ENCODE measurements around the gene CBX6. TPM values are rescaled to one million over a fixed set of nuclear protein-coding genes. Genes with fewer than 3 reads are reported as not detected.

CBX6 gene
- total RNA-seq, 2 experiments from 2014 or later = 45.2 to 67.2 TPM

DNA sequence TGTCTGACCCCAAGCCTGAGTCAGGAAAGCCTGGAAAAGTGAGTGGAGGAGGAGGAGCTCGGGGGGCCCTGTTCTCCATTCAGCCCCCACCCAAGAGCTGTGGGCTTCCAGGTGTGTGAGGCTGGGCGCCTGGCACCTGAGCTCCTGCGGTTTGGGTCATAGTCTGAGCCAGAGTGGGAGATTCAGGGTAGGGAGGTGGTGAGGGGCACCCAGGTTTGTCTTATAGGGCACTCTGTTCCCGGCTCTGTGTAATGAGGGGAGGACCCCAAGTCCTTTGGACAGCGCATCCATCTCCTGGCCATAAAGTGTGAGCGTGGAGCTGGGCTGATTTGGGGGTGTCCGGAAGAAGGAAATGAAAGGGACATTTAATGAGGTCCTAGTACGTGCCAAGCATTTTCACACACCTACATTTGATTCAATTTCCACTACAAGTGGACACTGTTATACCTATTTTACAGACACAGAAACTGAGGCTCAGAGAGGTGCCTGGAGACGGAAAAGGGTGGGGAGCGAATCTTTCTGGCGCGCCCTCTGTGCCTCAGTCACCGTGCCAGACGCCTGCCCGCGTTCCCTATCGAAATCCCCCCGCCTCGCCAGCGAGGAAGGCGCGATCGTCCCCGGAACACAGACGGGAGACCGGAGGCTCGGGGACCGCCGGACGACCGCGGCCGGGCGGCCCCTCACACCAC, 29.4 kb downstream of the CBX6 start:
- no peak overlapping the region for H3K4me3 ChIP-seq (ENCODE audit: low read depth, low read length, poor library complexity, severe bottlenecking)
- intact Hi-C loops (cut with micrococcal nuclease; ENCODE audit: unreplicated experiment) = no loop called here
- no peak overlapping the region for H2AFZ ChIP-seq (ENCODE audit: low read length)
- DNase-seq (ENCODE audit: low spot score) = no peak
- POLR2A ChIA-PET = interaction anchor here (0.5 kb wide), 1 partner anchor 182 kb away, joined by 3 read pairs; no protein-coding TSS in a partner anchor
- H3K9me3 ChIP-seq (ENCODE audit: low read length) = no peaks in the 10 kb centered on the region
- CTCF ChIA-PET (ENCODE audit: unreplicated experiment) = no interaction called here
- no peak overlapping the region for H3K4me2 ChIP-seq (ENCODE audit: low read length)
- BruUV-seq (replicated peaks) = no TSS peak
- H3K4me1 ChIP-seq (ENCODE audit: insufficient read depth, low read length, poor library complexity, severe bottlenecking) = no peaks in the 10 kb centered on the region
- H3K9me2 ChIP-seq (ENCODE audit: insufficient read depth, low read length) = no peaks in the 10 kb centered on the region
- H4K20me1 ChIP-seq (ENCODE audit: insufficient read depth, low read length) = no peaks in the 10 kb centered on the region
- H3K79me2 ChIP-seq (ENCODE audit: insufficient read depth, low read depth, low read length) = no peaks in the 10 kb centered on the region
- TF ChIP-seq CTCF (conservative IDR thresholded peaks at IDR 0.05; ENCODE audit: low read length) (no peak), EZH2phosphoT487 (IDR thresholded peaks at IDR 0.05; ENCODE audit: borderline replicate concordance, low read depth, low read length) (no peak)
- no peaks in the 10 kb centered on the region for H3K36me3 ChIP-seq (ENCODE audit: insufficient read depth, low read length)
- H3K27ac ChIP-seq (ENCODE audit: low read depth, low read length, poor library complexity, severe bottlenecking) = no peak overlapping the region

DNA sequence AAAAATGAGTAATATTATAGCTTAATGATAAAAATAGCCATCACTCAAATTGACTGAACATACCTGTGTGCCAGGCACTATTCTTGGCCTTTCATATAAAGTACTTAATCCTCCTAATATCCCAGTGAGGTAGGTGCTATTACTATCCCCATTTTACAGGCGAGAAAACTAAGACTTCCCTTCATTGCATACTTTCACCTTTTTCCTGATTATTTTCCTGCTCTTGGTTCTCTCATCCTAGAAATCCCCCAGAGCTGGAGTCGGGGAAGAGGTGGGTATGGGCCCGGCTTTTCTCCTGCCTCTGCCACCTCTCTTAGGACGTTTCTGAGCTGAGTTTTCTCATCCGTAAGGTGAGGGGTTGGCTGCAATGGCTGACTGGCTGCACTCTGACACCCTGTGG, 30.4 kb downstream of the CBX6 start:
- POLR2A ChIA-PET = interaction anchor here (0.5 kb wide), 1 partner anchor 79 kb away, joined by 3 read pairs; no protein-coding TSS in a partner anchor
- Histone ChIP-seq H3K36me3 (ENCODE audit: insufficient read depth, low read length) (no peaks in the 10 kb centered on the region), H3K9me3 (ENCODE audit: low read length) (no peaks in the 10 kb centered on the region), H3K79me2 (ENCODE audit: insufficient read depth, low read depth, low read length) (no peaks in the 10 kb centered on the region), H3K9me2 (ENCODE audit: insufficient read depth, low read length) (no peaks in the 10 kb centered on the region), H3K4me2 (ENCODE audit: low read length) (no peak overlapping the region), H3K4me1 (ENCODE audit: insufficient read depth, low read length, poor library complexity, severe bottlenecking) (no peaks in the 10 kb centered on the region), H2AFZ (ENCODE audit: low read length) (no peak overlapping the region), H4K20me1 (ENCODE audit: insufficient read depth, low read length) (no peaks in the 10 kb centered on the region), H3K4me3 (ENCODE audit: low read depth, low read length, poor library complexity, severe bottlenecking) (no peak overlapping the region), H3K27ac (ENCODE audit: low read depth, low read length, poor library complexity, severe bottlenecking) (no peak overlapping the region)
- no TSS peak for BruUV-seq (replicated peaks)
- intact Hi-C loops (cut with micrococcal nuclease; ENCODE audit: unreplicated experiment) = no loop called here
- no peak for DNase-seq (ENCODE audit: low spot score)
- CTCF ChIA-PET (ENCODE audit: unreplicated experiment) = no interaction called here
- TF ChIP-seq EZH2phosphoT487 (IDR thresholded peaks at IDR 0.05; ENCODE audit: borderline replicate concordance, low read depth, low read length) (no peak), CTCF (conservative IDR thresholded peaks at IDR 0.05; ENCODE audit: low read length) (no peak)

DNA sequence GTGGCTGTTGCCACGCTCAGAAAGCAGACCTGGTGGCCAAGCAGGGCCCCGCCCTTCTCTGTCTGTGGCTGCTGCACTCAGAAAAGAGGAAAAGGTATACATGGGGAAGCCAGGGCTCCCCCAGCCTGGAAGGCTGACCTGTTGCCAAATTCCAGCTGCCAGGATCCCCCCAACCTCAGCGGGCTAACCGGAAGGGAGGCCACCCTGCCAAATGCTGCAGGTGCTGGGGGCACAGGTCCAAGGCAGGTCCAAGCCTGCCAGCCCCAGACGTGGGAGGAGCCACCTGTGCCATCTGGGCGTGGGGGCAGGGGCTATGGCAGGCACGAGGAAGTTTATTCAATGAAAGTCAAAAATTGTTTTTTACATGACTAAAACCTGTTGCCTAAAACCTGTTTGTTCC, 30.8 kb downstream of the CBX6 start:
- Histone ChIP-seq H4K20me1 (ENCODE audit: insufficient read depth, low read length) (no peaks in the 10 kb centered on the region), H3K4me2 (ENCODE audit: low read length) (no peak overlapping the region)

More for the DNA sequence above, 30.8 kb downstream of the CBX6 start:
- Histone ChIP-seq H3K4me1 (ENCODE audit: insufficient read depth, low read length, poor library complexity, severe bottlenecking) (no peaks in the 10 kb centered on the region), H3K9me2 (ENCODE audit: insufficient read depth, low read length) (no peaks in the 10 kb centered on the region), H3K4me3 (ENCODE audit: low read depth, low read length, poor library complexity, severe bottlenecking) (no peak overlapping the region), H3K79me2 (ENCODE audit: insufficient read depth, low read depth, low read length) (no peaks in the 10 kb centered on the region), H3K27ac (ENCODE audit: low read depth, low read length, poor library complexity, severe bottlenecking) (no peak overlapping the region), H3K9me3 (ENCODE audit: low read length) (no peaks in the 10 kb centered on the region), H2AFZ (ENCODE audit: low read length) (no peak overlapping the region), H3K36me3 (ENCODE audit: insufficient read depth, low read length) (no peaks in the 10 kb centered on the region)
- ChIA-PET CTCF (ENCODE audit: unreplicated experiment) (no interaction called here), POLR2A (no interaction called here)
- BruUV-seq (replicated peaks) = no TSS peak
- TF ChIP-seq EZH2phosphoT487 (IDR thresholded peaks at IDR 0.05; ENCODE audit: borderline replicate concordance, low read depth, low read length) (no peak), CTCF (conservative IDR thresholded peaks at IDR 0.05; ENCODE audit: low read length) (no peak)
- no peak for DNase-seq (ENCODE audit: low spot score)
- intact Hi-C loops (cut with micrococcal nuclease; ENCODE audit: unreplicated experiment) = no loop called here

Measured in OCI-LY7 (cell line).